Stomach (tissue), 9 donors: Measurements from ENCODE around the gene CHCHD5. TPM values are rescaled to one million over a fixed set of nuclear protein-coding genes. Genes with fewer than 3 reads are reported as not detected.

Experiments
- DNase-seq, 2 donors: peaks; one replicate each; pipeline versions ENCODE4 v3.0.0 to v3.0.0-alpha.2; 2013 to 2019
- H3K27ac ChIP-seq, 5 donors: fragments of 200-600 bp in 4 of 5; sonication (generic) in 4 of 5; one replicate each; pipeline ENCODE4 v1.5.1; 2013 to 2019; ENCODE audit warnings: mild to moderate bottlenecking in 1 of 5, moderate library complexity in 1 of 5
- H3K27me3 ChIP-seq, 3 donors: fragments of 200-600 bp; sonication (generic); one replicate each; pipeline ENCODE4 v1.5.1; 2017 to 2019; ENCODE audit warnings: mixed run types in 1 of 3
- H3K36me3 ChIP-seq, 4 donors: fragments of 200-600 bp; sonication (generic); 1 replicate in 3 of 4; 2 replicates in 1 of 4; pipeline ENCODE4 v1.5.1; 2016 to 2019
- H3K4me1 ChIP-seq, 4 donors: fragments of 200-600 bp; sonication (generic); one replicate each; pipeline ENCODE4 v1.5.1; 2016 to 2019
- H3K4me3 ChIP-seq, 4 donors: fragments of 200-600 bp; sonication (generic) in 3 of 4; one replicate each; pipeline ENCODE4 v1.5.1; 2016 to 2019; ENCODE audit warnings: mild to moderate bottlenecking in 1 of 4
- H3K9me3 ChIP-seq, 4 donors: fragments of 200-600 bp; sonication (generic); one replicate each; pipeline ENCODE4 v1.5.1; 2016 to 2019
- CTCF ChIP-seq, 7 experiments: fragments of 450-650 bp in 4 of 7; fragments of 200-600 bp in 3 of 7; sonication (generic) in 3 of 7; IDR thresholded peaks; one replicate each; pipeline ENCODE4 v1.5.1; 2016 to 2019; ENCODE audit warnings: antibody characterized with exemption in 7 of 7, control low read depth in 2 of 7, mild to moderate bottlenecking in 1 of 7
- EP300 ChIP-seq: sonication (generic); formaldehyde crosslinking; IDR thresholded peaks from one replicate; pipeline ENCODE4 v1.6.1; 2017; ENCODE audit warnings: antibody characterized with exemption
- POLR2A ChIP-seq, 4 donors: fragments of 450-650 bp; IDR thresholded peaks; one replicate each; pipeline ENCODE4 v1.6.1; 2016; ENCODE audit warnings: antibody characterized with exemption in 4 of 4, control low read depth in 2 of 4, mild to moderate bottlenecking in 1 of 4, moderate library complexity in 1 of 4
- POLR2AphosphoS5 ChIP-seq, 3 donors: sonication (generic); formaldehyde crosslinking; IDR thresholded peaks; one replicate each; pipeline ENCODE4 v1.6.1; 2016; ENCODE audit warnings: antibody characterized with exemption in 3 of 3
- WGBS, 5 donors: extraction: QIAGEN DNeasy Blood & Tissue Kit in 3 of 5; methylation state at CpG; one replicate each; pipeline versions ENCODE4 v1.1.5 to v1.1.7; 2013 to 2018; 5-methylcytosine and 5-hydroxymethylcytosine counted together
- intact Hi-C: fragments of 100-400 bp; cut with DNase I; formaldehyde crosslinking; loops from one replicate; pipeline ENCODE4 v1.15.1; 2023; ENCODE audit warnings: low total_unique reads
- polyA plus RNA-seq, 3 donors: library from polyadenylated mRNA; stranded (reverse); fragments of 200-250 nt; gene quantifications; one replicate each; pipeline ENCODE4 v1.2.3, GENCODE V29; 2013
- small RNA-seq, 4 donors: library from RNA; depleted of rRNA; stranded (forward); fragments of <200 nt; gene quantifications; one replicate each; pipeline ENCODE3, GENCODE V24; 2016
- total RNA-seq, 5 donors: library from RNA; depleted of rRNA; stranded (reverse); fragments of >200 nt; gene quantifications; one replicate each; pipeline versions ENCODE4 v1.1.0 to v1.2.3, GENCODE V29; 2014 to 2016
- donor health status: healthy with polysubstance abuse.
- donor health status: Bipolar disorder and iron deficiency.
- donor health status: healthy.

The CHCHD5 gene
- total and polyA plus RNA-seq, 8 donors, result 9.5 to 111 (median 45.9) TPM

GRCh38 chr2:112637289-112637660 lies 52.9 kb downstream of the CHCHD5 start:
- no peak overlapping the region for H3K4me3 ChIP-seq
- no peak for DNase-seq
- H3K27ac ChIP-seq, result no peak overlapping the region
- intact Hi-C loops, result no loop called here
- H3K9me3 ChIP-seq, result no peaks in the 10 kb centered on the region
- WGBS, 5 donors, result 65 to 80% (median 73%) methylated on average over 4 of the region's 4 CpGs
- H3K27me3 ChIP-seq, result peaks cover 0 to 5% (median 0%) of the 10 kb centered on the region in 3 donors
- no peaks in the 10 kb centered on the region for H3K36me3 ChIP-seq
- TF ChIP-seq EP300 (no peak), CTCF (IDR thresholded peaks at IDR 0.05) (no peak), POLR2A (IDR thresholded peaks at IDR 0.05) (no peak), POLR2AphosphoS5 (IDR thresholded peaks at IDR 0.05) (no peak)
- H3K4me1 ChIP-seq, result peaks cover 0 to 14% (median 0%) of the 10 kb centered on the region in 4 donors

Small RNAs within 50 kb of the gene (small RNA-seq; reads per million reads assigned to genes)
- 0 reads per million in 4 donors for gene RF00019

Other genes with a start within 250 kb of the CHCHD5 start
- gene RGPD8, start 151.0 kb upstream of the CHCHD5 start, total RNA-seq, result 10 to 100 TPM in 4 of 5 donors, 1 to 10 TPM in 1; 6.4 to 54.3 (median 22.7) TPM
- gene RGPD8, start 151.0 kb upstream of the CHCHD5 start, polyA plus RNA-seq, result under 1 TPM in 2 of 3 donors, not detected in 1; 0.31 to 0.88 TPM
- gene TTL, start 102.5 kb upstream of the CHCHD5 start, total RNA-seq, result 10 to 100 TPM in 2 of 5 donors, 1 to 10 TPM in 3; 2.7 to 26.5 (median 5.3) TPM
- 1 to 10 TPM; 5.2 to 9.7 (median 6.7) TPM for gene TTL, start 102.5 kb upstream of the CHCHD5 start, polyA plus RNA-seq
- 10 to 100 TPM; 10.4 to 42.9 (median 16.9) TPM for gene POLR1B, start 42.1 kb upstream of the CHCHD5 start, total RNA-seq
- 1 to 10 TPM; 2.7 to 4.2 (median 3.9) TPM for gene POLR1B, start 42.1 kb upstream of the CHCHD5 start, polyA plus RNA-seq
- 10 to 100 TPM; 17.5 to 63.8 (median 49.0) TPM for gene SLC20A1, start 61.3 kb downstream of the CHCHD5 start, total RNA-seq
- 10 to 100 TPM in 1 of 3 donors, 1 to 10 TPM in 2; 9.0 to 11.3 (median 9.6) TPM for gene SLC20A1, start 61.3 kb downstream of the CHCHD5 start, polyA plus RNA-seq
- gene NT5DC4, start 136.4 kb downstream of the CHCHD5 start, total RNA-seq, result not detected
- gene NT5DC4, start 136.4 kb downstream of the CHCHD5 start, polyA plus RNA-seq, result not detected
- gene CKAP2L, start 180.0 kb downstream of the CHCHD5 start, total RNA-seq, result 1 to 10 TPM; 1.2 to 4.4 (median 2.0) TPM
- gene CKAP2L, start 180.0 kb downstream of the CHCHD5 start, polyA plus RNA-seq, result 1 to 10 TPM; 1.1 TPM
- not detected for gene IL1A, start 199.9 kb downstream of the CHCHD5 start, total RNA-seq
- 1 to 10 TPM in 1 of 3 donors, under 1 TPM in 1, not detected in 1; 0.44 to 2.5 TPM for gene IL1A, start 199.9 kb downstream of the CHCHD5 start, polyA plus RNA-seq